HPDE6-E6E7 (cell line): ENCODE data around the gene MCAM.

ENCODE experiments used
- DNase-seq: peaks from one replicate; pipeline ENCODE4 v3.0.0; 2011; ENCODE audit warnings: missing footprints; ENCODE audit errors: extremely low spot score

MCAM gene

GRCh38 chr11:119329320-119329719, 12.4 kb upstream of the MCAM start:
- DNase-seq, result no peak

DNA sequence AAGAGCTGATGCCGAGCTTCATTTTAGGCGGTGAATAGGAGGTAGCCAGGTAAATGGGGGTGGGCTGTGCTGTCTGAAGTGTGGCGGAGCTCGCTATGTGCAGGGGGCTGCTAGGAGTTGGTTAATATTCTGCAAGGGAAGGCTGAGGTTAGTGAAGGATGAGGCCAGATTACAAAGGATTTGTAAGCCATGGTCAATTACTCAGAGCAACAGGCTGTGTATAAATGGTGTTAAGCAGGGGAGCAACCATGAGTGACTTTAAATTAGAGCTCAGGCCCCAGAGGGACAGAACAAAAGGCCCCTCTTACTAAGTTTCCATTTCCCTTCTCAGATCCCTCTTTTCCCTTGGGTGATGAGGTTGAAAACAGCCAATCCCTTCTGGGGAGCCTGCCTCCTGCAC, 7.3 kb upstream of the MCAM start:
- DNase-seq, result no peak

DNA sequence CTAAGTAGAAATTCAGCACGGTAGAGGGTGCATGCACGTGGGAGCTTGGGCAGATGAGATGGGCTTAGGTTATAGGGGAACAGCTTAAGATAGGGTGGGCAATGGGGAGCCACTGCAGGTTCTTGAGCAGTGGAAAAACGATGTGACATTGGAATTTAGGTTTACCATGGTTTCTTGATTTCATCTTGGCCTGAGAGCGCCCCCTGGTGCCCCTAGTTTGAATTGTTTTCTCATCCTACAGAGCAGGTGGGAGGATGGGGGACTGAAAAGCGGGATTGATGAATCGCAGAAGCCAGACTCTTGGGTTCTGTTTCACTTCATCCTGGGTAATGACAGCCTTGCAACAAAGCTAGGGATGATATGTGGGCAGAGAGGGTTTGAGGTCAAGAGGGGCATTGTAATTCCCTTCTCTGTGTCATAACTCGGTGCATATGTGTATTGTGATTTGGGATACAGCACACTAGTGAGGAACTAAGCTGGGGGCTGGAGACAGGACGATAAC, 6.7 kb upstream of the MCAM start:
- no peak for DNase-seq

GRCh38 chr11:119322921-119323531, 6.1 kb upstream of the MCAM start:
- DNase-seq, result no peak

- no peak for DNase-seq
Measured at GRCh38 chr11:119322360-119322739, 5.4 kb upstream of the MCAM start.

GRCh38 chr11:119320776-119321524, 4.0 kb upstream of the MCAM start:
- DNase-seq, result no peak

DNA sequence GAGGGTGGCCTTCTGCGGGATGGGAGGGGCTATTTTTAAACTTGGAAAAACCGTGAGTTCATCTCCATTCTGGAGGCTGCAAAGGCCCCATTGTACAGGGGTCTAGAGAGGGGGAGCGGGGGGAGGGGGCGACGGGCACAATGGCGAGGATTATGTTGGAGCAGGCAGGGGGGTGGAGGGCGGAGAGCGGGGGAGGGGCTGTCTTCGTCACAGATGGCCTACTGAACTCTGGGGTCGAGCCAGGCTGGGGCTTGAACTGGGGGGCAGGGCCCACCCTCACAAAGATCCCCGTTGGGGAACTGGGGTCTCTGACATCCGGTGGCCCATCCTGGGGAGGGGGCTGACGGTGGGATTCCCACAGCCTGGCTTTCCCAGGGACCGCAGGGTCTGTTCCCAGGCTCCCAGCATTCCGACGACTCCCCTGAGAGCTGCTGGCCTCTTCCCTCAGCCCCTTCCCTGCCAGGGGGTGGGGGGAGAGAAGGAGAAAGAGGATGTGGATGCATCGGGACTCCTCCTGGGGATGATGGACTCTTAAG, 3.4 kb upstream of the MCAM start:
- no peak for DNase-seq

DNA sequence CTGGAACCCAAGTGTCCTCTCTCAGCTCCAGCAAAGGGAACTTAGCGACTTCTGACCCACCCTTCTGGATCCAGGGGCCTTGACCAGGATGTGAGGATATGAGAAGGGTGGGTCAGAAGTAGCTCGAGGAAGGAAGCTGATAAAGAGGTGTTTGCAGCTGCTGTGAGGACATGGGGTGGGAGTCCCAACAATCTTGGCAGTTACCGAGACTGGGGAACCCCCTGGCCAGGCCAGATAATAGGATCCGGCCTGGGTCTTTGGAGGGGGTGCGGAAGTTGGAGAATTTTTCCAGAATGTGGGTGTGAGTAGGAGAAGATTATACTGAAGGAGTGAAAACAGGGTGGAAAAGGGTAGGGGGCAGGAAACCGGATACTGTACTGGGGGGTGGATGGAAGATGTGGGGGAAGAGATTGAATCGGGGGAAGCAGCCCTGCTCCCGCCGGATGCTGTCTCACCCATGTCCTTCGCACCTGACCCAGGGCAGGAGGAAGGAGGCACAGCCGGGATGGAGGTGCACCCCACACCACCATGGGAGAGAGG, 2.8 kb upstream of the MCAM start:
- no peak for DNase-seq

- DNase-seq, result no peak
Measured at GRCh38 chr11:119319136-119319699, 2.3 kb upstream of the MCAM start.

GRCh38 chr11:119318240-119319135, 1.6 kb upstream of the MCAM start:
- peak; percentile 75 for DNase-seq

- no peak for DNase-seq
Measured at GRCh38 chr11:119317592-119318239, 786 bp upstream of the MCAM start.

DNA sequence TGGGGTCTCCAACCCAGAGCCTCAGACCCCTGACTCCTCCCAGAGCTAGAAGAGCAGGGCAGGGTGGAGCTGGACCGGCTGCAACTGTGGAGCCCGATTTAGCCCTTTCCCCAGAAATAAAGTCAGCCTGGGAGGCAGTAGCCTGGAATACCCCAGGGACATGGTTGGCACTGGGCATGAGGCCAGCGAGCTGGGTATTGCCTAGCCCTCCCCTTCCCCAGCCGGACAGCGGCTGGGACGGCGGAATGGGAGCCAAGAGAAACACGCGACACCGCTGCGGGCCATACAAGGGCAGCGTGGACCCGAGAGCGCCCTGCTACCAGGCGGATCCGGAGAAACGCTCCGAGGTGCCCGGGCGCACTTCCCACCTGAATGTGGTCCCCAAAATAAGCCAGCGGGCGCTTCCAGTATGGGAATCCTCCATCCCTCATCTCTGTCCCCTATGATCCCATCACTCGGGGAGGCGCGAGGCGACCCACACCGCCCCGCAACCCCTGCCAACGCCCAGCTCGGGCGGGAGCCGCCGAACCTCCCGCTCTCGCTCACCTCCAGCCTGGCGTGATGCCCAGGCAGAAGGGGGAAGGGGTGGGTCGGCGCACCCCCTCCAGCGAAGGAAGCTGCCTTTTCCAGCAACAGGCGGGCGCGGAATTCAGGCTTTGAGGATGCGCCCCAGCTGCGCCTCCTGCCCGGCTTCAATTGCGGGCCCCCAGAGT, 758 bp downstream of the MCAM start:
- no peak for DNase-seq

DNA sequence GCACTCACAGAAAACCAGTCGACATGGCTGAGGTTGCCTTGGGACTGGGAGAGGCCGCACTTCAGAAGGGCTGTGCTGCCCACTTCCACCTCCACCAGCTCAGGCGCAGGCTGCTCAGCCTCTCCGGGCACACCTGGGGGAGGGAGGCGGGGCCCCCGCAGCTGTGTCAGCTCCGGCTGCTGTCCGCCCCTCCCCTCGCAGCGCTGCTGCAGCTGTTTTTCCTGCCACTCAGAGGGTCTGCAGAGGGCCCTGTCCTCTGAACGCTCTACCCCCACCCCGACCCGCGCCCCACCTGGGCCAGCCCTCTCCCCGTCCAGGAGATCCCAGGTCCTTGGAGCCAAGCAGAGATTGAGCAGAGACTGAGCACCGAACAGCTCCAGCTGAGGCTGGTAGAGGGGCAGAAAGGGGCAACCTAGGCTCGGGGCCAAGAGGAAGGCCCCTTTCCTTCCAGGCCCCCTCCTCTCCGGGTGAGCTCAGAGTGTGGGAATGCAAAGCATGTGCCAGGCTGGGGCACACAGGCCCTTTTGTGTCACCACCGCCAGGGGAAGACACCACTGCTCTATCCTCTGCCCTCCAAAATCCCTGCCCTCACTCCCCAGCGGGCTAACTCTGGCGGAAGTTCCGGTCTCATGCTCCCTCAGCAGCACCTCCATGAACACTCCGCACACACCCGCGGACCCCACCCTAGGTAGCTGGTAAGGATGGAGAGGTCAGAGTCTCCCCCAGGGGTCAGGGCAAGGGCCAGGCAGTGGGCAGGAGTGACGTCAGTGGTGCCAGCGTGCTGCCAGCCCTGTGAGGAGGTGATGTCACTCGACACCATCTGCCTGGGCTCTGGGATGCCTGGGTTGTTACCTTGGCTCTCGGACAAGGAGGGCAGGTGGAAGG, 1.6 kb downstream of the MCAM start:
- DNase-seq, result no peak

DNA sequence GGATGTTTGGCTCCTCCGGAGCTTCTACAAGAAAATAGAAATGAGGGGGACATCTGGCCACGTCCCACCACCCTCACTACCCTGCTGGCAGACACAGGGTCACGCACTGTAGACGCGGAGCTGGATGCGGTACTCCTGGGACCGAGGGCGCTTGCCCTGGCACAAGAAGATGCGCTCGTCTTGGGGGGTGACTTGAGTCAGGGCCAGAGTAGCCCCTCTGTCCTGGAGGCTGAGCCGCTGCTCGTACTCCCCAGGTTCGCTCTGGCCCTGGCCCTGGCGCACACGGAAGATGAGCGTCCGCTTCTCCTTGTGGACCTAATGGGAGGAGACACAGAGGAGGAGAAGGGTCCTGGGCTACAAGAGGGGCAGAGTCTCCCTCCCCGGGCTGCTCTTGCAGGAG, 2.2 kb downstream of the MCAM start:
- no peak for DNase-seq

DNA sequence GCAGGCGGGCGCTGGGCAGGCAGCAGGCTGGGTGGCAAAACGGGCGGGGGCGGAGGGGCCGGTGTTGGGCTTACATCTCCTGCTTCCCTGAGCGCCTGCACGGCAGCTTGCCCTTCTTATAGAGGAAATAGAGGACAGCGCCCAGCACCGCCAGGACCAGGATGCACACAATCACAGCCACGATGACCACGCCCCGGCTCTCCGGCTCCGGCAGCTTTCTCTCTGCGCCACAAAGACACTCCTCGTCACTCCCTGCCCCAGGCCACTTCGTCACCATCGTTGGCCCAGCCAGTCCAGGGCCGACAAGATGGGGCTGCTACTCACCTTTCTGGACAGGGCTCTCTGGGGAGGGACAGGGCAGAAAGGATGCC, 6.3 kb downstream of the MCAM start:
- DNase-seq, result no peak

DNA sequence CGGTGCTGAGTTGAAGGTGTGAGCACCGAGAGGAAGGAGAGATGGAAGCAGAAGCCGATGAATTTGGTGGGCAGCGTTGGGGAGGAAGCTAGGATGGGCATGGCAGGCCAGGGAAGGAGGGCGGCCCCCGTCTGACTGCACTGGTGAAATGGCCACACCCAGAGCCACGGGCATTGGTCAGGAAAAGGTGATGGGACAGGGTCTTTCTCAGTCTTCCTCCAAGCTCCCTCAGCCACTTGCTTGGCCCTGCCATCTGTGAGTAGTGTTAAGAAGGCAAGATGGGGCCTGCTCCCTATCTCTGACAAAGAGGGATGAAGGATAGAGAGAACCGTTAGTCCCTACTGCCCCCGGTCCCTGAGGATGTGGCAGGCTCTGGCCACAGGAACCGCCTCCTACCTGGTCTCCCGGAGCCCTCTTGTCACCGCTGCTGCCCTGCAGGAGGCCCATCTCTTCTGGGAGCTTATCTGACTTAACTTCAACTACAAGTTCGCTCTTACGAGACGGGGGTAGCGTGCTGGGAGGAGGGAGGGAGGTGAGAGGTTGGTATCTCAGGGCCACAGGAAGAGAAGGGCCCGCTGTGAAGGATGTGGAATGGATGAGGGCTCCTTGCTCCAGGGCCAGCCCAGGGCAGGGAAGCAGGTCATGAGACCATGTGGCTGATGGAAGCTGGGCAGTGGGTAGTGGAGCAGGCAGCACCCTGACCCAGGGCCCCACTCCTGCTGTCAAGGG, 6.8 kb downstream of the MCAM start:
- DNase-seq, result no peak

DNA sequence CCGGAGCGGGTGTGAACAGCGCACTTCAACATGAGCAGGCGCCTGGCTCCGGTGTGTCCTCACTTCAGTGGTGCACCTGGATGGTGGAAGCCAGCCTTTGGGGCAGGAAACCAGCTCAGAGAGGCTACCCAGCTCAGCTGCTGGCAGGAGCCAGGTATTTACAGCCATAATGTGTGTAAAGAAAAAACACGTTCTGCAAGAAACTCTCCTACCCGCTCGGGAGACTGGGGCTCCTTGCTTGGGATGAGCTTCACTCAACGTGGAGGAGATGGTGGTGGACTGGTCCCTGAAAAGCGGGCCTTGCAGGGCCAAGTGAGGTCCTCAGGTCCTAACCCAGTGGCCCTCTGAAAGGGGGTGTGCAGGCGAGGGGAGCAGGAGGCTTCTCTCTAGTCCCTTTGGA, 7.5 kb downstream of the MCAM start:
- DNase-seq, result no peak

- no peak for DNase-seq
Measured at GRCh38 chr11:119307974-119308373, 9.0 kb downstream of the MCAM start.

GRCh38 chr11:119307219-119307618, 9.7 kb downstream of the MCAM start:
- no peak for DNase-seq
